Sigmoid colon (tissue), 4 donors: Measurements from ENCODE around the gene FGF2.

Experiments
- CTCF ChIP-seq, 4 experiments: fragments of 450-650 bp in 3 of 4; fragments of 200-600 bp in 1 of 4; IDR thresholded peaks; one replicate each; pipeline ENCODE4 v1.5.1; 2016 to 2019; ENCODE audit warnings: antibody characterized with exemption in 4 of 4, mild to moderate bottlenecking in 3 of 4, moderate library complexity in 2 of 4
- EP300 ChIP-seq, 4 donors: sonication (generic); formaldehyde crosslinking; IDR thresholded peaks; one replicate each; pipeline ENCODE4 v1.6.1; 2017; ENCODE audit warnings: antibody characterized with exemption in 4 of 4
- POLR2A ChIP-seq, 2 donors: fragments of 450-650 bp; IDR thresholded peaks; one replicate each; pipeline ENCODE4 v1.6.1; 2016; ENCODE audit warnings: antibody characterized with exemption in 2 of 2, mild to moderate bottlenecking in 2 of 2, moderate library complexity in 2 of 2
- POLR2AphosphoS5 ChIP-seq, 4 donors: sonication (generic); formaldehyde crosslinking; IDR thresholded peaks; one replicate each; pipeline ENCODE4 v1.6.1; 2017; ENCODE audit warnings: antibody characterized with exemption in 4 of 4

- TF ChIP-seq POLR2A (IDR thresholded peaks at IDR 0.05) (no peak), CTCF (IDR thresholded peaks at IDR 0.05) (no peak), EP300 (IDR thresholded peaks at IDR 0.05) (no peak), POLR2AphosphoS5 (IDR thresholded peaks at IDR 0.05) (peak in 1 of 4 donors; percentile 3)
Observed at GRCh38 chr4:122827258-122827878, 737 bp downstream of the FGF2 start.
